ENCODE measurements around the gene DNAAF8. TPM values are rescaled to one million over a fixed set of nuclear protein-coding genes. Genes with fewer than 3 reads are reported as not detected.

DNAAF8 gene
- total RNA-seq, 4 donors from 2014 or later: 0.67 to 3.5 TPM; not detected in 2

GRCh38 chr16:4796982-4797804 lies 62.9 kb downstream of the DNAAF8 start:
- no peaks in the 10 kb centered on the region for H3K27me3 ChIP-seq
- no peak overlapping the region for H3K4me3 ChIP-seq
- no peaks in the 10 kb centered on the region for H3K36me3 ChIP-seq
- TF ChIP-seq CTCF (IDR thresholded peaks at IDR 0.05): no peak
- H3K9me3 ChIP-seq: no peaks in the 10 kb centered on the region
- H3K27ac ChIP-seq: no peak overlapping the region
- peaks cover 0 to 11% of the 10 kb centered on the region in 2 donors for H3K4me1 ChIP-seq
- DNase-seq: no peak
- intact Hi-C loops (cut with DNase I; ENCODE audit: low total_unique reads): no loop called here

- TF ChIP-seq CTCF (IDR thresholded peaks at IDR 0.05) (no peak), POLR2A (IDR thresholded peaks at IDR 0.05) (no peak)
- Histone ChIP-seq H3K9me3 (no peaks in the 10 kb centered on the region), H3K4me1 (peaks cover 0 to 11% of the 10 kb centered on the region in 2 donors), H3K27ac (no peak overlapping the region), H3K36me3 (no peaks in the 10 kb centered on the region), H3K4me3 (no peak overlapping the region), H3K27me3 (no peaks in the 10 kb centered on the region)
- intact Hi-C loops (cut with DNase I; ENCODE audit: low total_unique reads): no loop called here
- no peak for DNase-seq
These were observed 63.5 kb downstream of the DNAAF8 start for GRCh38 chr16:4797805-4798252.

GRCh38 chr16:4798456-4798855 lies 64.1 kb downstream of the DNAAF8 start:
- intact Hi-C loops (cut with DNase I; ENCODE audit: low total_unique reads): no loop called here
- H3K4me3 ChIP-seq: no peak overlapping the region
- DNase-seq: no peak
- no peaks in the 10 kb centered on the region for H3K36me3 ChIP-seq
- TF ChIP-seq CTCF (IDR thresholded peaks at IDR 0.05): no peak
- TF ChIP-seq POLR2A (IDR thresholded peaks at IDR 0.05): no peak
- no peak overlapping the region for H3K27ac ChIP-seq
- no peaks in the 10 kb centered on the region for H3K27me3 ChIP-seq
- peaks cover 0 to 11% of the 10 kb centered on the region in 2 donors for H3K4me1 ChIP-seq
- H3K9me3 ChIP-seq: no peaks in the 10 kb centered on the region

Small RNAs within 50 kb of the gene (small RNA-seq; reads per million reads assigned to genes)
- gene RF00017: not detected

Other genes with a start within 250 kb of the DNAAF8 start
- gene CDIP1, start 195.8 kb upstream of the DNAAF8 start, total RNA-seq: 10 to 100 TPM in 2 of 4 donors, 1 to 10 TPM in 2; 5.0 to 40.6 (median 11.1) TPM
- under 1 TPM in 3 of 4 donors, not detected in 1; 0.26 to 0.35 (median 0.30) TPM for gene C16orf96, start 178.2 kb upstream of the DNAAF8 start, total RNA-seq
- 10 to 100 TPM in 2 of 4 donors, 1 to 10 TPM in 1, not detected in 1; 2.8 to 31.1 (median 23.5) TPM for gene UBALD1, start 119.6 kb upstream of the DNAAF8 start, total RNA-seq
- gene MGRN1, start 109.7 kb upstream of the DNAAF8 start, total RNA-seq: 100 to 1,000 TPM in 1 of 4 donors, 10 to 100 TPM in 3; 19.0 to 107 (median 68.6) TPM
- gene NUDT16L1, start 41.0 kb upstream of the DNAAF8 start, total RNA-seq: 10 to 100 TPM; 15.4 to 48.3 (median 33.1) TPM
- gene ANKS3, start 266 bp upstream of the DNAAF8 start, total RNA-seq: 10 to 100 TPM in 3 of 4 donors, 1 to 10 TPM in 1; 2.4 to 51.7 (median 33.1) TPM
- gene ZNF500, start 32.6 kb downstream of the DNAAF8 start, total RNA-seq: 10 to 100 TPM; 11.0 to 31.2 (median 20.2) TPM
- not detected for gene SEPTIN12, start 53.8 kb downstream of the DNAAF8 start, total RNA-seq
- 1 to 10 TPM in 1 of 4 donors, not detected in 3; 4.6 TPM for gene SMIM22, start 60.8 kb downstream of the DNAAF8 start, total RNA-seq
- 10 to 100 TPM in 3 of 4 donors, 1 to 10 TPM in 1; 7.9 to 70.6 (median 21.5) TPM for gene ROGDI, start 68.1 kb downstream of the DNAAF8 start, total RNA-seq
- 10 to 100 TPM; 26.6 to 86.3 (median 47.1) TPM for gene GLYR1, start 112.8 kb downstream of the DNAAF8 start, total RNA-seq
- gene UBN1, start 112.9 kb downstream of the DNAAF8 start, total RNA-seq: 10 to 100 TPM in 3 of 4 donors, 1 to 10 TPM in 1; 4.9 to 56.2 (median 33.4) TPM
- gene PPL, start 202.6 kb downstream of the DNAAF8 start, total RNA-seq: 10 to 100 TPM in 3 of 4 donors, 1 to 10 TPM in 1; 8.7 to 39.6 (median 15.2) TPM
- gene SEC14L5, start 223.8 kb downstream of the DNAAF8 start, total RNA-seq: 1 to 10 TPM in 1 of 4 donors, under 1 TPM in 1, not detected in 2; 0.28 to 2.0 TPM